ENCODE data around the gene SDC1.

SDC1 gene

DNA sequence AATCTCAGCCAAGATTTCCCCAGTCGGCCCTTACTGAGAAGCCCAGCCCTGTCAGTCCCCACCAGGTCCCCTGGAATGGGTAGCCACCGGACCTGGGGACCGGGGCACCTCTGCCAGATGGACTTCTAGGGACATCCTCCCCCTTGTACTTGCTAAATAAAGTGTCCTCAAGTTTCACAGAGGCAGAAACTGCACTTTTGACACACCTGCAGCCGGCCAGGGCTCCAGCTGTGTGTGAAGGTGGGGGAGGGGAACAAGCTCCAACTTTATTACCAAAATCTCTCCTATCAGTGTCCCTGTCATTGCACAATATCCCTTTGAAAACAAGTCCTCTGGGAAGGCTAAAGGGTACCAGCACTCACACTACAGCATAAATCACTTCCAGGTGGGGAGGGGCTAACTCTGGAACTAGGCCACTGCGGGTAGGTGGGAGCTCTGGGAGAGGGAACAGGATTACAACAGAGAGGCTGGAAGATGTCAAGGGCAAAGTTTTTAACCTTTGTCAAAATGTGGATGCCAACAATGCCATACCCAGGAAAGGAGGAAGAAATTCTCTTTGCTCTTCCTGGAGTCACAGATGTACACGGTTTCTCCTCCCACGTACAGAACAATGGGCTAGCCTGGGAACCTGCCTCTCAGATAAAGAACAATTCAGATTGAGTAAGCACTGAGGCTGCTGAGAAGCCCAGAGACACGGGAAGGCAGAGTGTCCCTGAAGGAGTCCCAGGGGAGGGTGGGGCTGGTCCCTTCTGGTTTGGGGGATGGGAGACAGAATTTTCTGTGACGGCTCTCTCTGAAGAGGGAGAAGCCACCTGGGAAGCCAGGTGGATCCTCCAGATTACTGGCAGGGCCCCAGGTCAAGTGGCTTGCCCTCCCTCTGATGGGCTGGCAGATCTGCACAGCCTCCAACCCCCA, 11.0 kb downstream of the SDC1 start:
- DNase-seq, result no peak

DNA sequence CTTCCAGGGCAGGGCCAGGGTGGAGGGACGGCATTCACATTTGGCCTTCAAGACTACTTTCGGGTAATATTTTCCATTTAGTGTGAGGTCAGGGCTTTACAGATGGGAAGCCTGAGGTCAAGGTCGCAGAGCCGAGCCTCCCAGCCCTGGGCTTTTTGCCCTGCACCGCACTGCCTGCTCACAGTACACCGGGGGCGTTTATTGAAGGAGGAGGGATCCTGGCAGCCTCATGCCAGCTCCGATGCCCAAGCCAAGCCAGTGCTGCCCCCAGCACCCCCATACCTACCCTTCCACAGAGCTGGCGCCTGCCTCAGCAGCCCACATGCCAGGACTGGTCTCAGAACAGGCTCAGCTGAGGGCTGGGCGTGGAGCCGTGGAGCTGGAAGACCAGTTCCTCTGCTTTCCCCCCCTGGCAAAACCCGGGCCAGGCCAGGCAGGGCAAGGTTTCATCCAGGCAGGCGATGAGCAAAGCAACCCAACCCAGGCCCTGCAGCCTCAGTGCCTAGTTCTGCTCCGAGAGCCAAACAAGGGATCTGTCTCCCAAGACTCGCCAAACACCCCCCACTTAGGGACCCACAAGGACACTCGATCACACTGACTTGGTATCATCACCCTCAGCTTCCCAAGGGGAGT, 11.9 kb downstream of the SDC1 start:
- DNase-seq, result no peak

DNA sequence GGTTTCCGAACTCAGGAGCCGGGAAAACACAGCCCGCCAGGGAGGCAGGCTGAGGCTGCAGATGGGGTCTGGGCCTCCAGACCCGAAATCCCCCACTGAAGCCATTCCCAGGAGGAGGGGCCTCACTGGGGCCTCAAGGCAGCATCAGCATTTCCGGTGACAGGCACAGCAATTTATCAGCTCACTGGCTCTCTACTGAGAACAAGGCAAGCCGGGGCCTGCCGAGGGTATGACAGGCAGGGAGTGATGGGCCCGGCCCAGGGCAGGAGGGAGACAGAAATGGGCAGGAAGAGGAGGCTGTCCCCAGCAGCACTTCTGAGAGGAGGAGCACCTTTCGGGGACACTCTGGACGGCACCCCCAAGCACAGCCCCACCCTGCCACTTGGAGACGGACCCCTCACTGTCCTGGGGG, 12.5 kb downstream of the SDC1 start:
- DNase-seq, result no peak

DNA sequence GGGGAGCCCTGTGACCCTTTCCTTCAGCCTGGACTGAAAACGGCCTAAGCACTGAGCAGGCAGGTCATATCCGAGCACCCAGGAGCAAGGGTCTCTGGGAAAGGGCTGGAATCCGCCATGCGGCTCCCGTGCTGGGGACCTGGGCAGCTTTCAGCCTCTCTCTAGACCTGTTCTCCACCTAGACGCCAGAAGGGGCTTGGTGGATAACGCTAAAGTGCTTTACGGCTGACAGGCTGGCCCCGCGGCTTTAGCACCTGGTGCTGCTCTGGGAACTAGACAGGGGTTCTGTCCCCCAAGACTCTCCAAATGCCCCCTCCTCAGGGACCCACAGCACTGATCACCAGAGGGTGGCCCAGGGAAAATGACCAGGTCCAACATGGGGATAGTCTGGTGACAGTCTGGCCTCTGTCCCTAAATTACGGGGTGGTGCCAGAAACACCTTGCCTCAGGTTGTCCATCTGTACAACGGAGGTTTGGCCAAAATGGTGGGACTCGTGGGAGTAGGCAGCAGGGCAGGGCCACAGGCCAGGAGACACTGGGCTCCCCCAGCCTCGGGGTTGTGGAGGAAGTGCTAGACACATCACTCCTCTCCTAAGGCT, 13.0 kb downstream of the SDC1 start:
- DNase-seq, result no peak

GRCh38 chr2:20211420-20211819, 13.5 kb downstream of the SDC1 start:
- no peak for DNase-seq

DNA sequence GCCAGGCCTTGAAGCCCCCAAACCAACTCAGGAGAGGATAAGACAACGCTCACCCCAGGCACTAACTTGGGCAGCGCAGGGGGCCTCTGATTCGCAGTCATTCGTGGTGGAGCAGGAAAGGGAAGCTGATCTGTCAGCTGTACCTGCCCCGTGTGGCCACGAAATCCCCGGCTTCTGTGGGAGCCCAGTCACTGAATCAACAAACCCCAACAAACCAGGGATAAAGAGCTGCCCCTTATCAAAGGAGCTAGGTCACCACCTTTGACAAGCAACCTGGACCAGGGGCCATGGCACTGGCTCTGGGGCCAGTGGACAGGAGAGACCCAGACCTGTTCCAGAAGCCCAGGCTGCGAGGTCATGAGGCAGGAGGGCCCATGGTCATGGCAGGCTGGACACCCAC, 14.5 kb downstream of the SDC1 start:
- DNase-seq, result no peak

DNA sequence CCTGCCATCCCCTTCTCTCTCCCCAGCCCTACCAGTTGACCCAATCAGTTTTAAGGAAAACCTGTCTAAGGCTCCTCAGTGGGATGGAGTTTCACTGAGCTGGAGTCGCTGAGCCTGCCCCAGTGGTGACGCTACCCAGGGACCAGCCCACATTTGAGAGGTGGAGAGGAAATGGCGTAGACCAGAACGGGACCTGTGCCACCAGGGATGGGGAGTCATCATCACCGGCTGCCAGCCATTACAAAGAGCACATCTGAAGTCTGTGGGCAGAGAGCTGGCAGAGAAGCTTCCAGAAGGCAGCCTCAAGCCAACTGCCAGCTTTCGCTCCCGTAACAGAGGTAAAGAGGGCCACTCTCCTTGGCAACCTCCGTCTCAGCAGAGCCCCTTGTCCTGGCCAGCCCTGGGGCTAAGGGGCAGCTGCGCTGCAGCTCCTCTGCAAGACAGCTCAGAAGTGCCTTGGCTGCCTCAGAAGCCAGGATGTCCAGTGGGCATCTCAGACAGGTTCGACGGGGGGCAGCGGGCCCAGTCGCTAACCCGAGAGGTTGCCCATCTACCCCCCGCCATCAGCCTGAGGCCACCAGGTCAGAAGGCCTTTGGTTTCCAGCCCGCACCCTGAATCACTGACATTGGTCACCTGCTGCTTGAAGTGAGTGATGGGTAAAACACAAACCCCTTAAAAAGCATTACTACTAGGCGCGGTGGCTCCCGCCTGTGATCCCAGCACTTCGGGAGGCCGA, 15.4 kb downstream of the SDC1 start:
- no peak for DNase-seq

DNA sequence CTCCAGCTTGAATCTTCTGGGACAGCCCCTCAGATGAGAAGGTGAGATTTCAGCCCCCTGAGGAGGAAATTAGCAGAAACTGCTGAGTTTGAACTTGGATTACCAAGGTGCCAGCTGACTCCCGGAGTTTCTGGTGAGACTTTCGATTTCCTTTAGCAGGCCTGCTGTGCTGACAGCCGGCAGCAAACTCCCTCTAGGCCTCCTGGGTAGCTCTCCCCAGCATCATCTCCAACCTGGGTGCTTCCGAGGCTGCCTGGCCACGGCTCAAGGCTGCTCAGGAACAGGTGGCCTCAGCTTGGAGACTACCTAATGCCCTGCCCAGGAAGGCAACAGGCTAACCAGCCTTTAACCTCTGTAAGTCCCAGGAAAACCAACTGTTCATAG, 16.5 kb downstream of the SDC1 start:
- no peak for DNase-seq

DNA sequence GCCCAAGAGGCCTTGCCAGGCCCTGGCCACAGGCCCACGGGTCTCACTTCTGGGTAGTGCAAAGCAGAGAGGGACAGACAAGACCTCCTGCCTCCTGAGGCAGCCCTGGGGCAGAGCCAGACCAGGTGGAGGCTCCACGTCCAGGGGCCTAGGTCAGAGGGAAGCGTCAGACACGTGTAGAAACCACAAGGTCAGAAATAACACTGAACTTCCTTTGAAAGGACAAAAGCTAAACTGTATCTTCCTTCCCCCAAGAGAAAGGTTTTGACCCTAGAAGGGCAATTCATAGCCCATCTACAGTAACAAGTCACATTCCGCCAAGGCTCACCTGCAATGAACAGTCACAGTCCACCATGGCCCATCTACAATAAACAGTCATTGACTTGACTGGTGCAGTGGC, 17.9 kb downstream of the SDC1 start:
- no peak for DNase-seq

DNA sequence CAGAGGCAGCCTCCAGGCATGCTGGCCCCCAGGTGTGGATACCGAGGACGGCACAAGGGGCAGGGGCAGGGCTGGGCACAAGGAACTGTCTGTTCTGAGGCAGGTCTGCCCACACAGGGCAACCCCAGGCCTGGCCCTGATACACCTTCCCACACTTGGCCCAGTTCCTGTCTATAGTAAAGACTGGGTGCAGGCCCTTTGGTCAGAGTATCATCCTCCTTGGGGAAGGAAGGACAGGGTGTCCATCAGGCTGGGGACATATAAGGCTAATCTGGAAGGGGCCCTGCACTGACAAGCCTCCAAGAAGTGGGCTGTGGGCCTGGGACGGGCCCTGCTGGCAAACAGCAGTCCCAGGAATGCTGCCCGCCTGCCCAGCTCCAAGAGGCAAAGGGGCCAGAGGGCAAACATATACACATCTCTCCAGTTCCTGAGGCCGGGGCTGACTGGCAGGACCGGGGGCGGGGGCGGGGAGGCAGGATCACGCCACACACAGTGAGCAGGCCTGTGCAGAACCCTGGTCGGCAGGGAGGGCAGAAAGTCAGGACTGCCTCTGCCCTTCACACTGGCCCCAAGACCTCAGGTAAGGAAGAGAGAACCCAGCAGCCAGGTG, 18.9 kb downstream of the SDC1 start:
- DNase-seq, result no peak

- no peak for DNase-seq
Measured at GRCh38 chr2:20205069-20205468, 19.9 kb downstream of the SDC1 start.

DNA sequence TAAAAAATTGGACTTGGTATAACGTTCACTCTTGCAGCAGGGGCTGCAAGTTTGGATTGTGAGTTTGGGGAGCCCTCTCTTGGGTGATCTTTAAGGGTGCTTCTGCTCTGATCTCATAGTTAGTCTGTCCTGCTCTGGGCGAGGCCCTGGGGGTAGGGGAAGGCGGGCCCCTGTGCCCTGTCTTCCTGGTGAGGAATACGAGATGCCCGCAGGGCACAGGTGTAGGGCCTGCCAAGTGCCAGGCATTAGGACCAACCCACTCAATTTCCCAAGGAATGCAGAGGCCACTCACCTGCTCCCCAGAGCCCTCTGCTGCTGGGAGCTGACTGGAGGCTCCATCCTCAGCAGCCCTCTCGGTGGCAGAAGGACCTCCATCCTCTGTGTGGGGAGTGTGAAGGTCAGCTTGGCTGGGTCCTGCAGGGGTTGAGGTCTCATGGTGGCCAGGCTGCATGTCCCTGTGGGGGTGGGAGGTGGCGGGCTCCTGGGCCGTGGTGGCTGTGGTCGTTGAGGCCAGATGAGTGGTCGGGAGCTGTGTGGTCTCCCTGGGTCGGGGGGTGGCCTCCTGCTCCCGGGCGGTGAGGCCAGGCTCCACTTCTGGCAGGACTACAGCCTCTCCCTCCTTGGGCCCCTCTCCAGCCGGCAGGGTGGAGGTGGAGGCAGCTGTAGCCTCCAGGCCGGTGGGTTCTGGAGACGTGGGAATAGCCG, 21.3 kb downstream of the SDC1 start:
- no peak for DNase-seq

DNA sequence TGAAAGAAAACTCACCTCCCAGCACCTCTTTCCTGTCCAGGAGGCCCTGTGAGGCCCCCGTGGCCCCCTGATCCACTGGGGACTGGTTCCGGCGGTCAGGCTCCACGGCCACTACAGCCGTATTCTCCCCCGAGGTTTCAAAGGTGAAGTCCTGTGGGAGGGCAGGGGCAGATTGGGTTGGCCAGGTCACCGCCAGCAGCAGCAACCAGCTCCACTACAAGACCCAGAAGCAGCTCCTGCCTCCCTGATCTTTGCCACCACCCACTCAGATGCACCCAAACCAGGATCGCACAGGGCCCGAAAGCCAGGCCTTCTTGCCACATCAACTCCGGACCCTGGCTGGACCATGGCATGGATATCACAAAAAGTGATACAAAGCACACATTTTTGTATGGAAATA, 21.9 kb downstream of the SDC1 start:
- DNase-seq, result no peak

DNA sequence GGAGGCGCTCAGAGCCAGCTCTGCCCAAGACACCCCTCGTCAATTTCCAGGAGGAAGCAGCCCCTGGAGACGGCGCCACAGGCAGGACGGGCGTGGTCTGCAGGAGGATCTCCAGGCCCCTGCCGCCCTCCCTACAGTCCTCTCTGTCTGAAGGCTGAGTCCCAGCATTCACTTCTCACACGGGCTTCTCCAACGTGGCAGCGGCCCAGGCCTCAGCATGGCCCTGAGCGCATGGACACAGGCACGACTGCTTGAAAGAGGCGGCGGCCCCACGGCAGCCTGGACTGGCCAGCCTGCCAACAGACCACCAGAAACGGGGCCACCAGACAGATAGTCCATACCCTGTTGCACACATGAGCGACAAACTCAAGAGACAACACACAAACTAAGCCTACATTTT, 23.3 kb downstream of the SDC1 start:
- DNase-seq, result no peak

- no peak for DNase-seq
Measured at GRCh38 chr2:20200697-20201555, 24.0 kb downstream of the SDC1 start.

GRCh38 chr2:20199633-20200270, 25.2 kb downstream of the SDC1 start:
- DNase-seq, result no peak

DNA sequence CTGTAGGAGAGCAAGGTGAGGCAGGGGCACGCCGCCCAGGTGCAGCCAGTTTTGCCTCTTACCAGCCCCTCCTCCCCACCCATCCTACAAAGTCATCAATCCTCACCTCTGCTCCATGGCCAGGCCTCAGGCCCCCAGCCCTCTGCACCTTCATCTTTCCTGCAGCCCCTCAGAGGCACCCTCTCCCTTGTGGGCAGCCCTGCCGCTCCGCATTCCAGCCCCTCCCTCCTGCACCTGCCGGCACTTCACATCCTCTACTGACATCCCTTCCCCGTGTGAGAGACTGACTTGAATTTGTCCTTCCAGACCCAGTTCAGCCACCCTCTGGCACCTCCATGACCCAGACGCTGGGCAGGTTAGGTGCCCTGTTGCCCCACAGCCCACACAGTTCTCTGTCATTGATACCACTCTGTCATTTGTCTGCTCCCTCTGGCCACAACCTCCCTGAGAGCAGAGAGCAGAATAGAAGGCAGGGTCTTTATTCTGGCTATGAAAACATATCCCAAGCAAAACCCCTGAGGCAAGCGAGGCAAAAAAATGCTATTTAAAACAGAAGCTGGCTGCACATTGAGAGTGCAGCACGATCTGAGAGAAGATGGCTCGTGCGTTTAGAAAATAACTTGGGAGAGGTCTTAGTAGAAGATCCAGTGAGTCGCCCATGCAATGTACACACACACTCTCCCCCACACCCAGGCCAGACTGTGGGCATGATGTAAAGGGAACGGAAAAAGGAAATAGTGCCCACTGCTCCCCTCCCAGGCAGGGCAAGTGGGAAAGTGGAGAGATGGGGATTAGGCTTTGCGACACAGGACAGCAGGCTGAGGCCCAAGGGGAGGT, 25.9 kb downstream of the SDC1 start:
- DNase-seq, result peak; percentile 35 to 52 (median 35)

- DNase-seq, result no peak
Measured at GRCh38 chr2:20198001-20198400, 26.9 kb downstream of the SDC1 start.

- DNase-seq, result no peak
Measured at GRCh38 chr2:20197192-20197591, 27.7 kb downstream of the SDC1 start.

GRCh38 chr2:20196657-20197161, 28.2 kb downstream of the SDC1 start:
- no peak for DNase-seq
